Placental epithelial cell (primary cell): ENCODE results near the gene SPTAN1. TPM values are rescaled to one million over a fixed set of nuclear protein-coding genes. Genes with fewer than 3 reads are reported as not detected.

Experiments
- small RNA-seq: library from RNA; depleted of rRNA; stranded (forward); fragments of <200 nt; gene quantifications from one replicate; pipeline ENCODE3, GENCODE V24; 2012
- total RNA-seq: library from RNA; depleted of rRNA; stranded (reverse); fragments of >200 nt; gene quantifications from 2 replicates; pipeline ENCODE4 v1.2.3, GENCODE V29; 2012

SPTAN1 gene
- total RNA-seq, result 309 and 444 TPM in 2 replicates

DNA sequence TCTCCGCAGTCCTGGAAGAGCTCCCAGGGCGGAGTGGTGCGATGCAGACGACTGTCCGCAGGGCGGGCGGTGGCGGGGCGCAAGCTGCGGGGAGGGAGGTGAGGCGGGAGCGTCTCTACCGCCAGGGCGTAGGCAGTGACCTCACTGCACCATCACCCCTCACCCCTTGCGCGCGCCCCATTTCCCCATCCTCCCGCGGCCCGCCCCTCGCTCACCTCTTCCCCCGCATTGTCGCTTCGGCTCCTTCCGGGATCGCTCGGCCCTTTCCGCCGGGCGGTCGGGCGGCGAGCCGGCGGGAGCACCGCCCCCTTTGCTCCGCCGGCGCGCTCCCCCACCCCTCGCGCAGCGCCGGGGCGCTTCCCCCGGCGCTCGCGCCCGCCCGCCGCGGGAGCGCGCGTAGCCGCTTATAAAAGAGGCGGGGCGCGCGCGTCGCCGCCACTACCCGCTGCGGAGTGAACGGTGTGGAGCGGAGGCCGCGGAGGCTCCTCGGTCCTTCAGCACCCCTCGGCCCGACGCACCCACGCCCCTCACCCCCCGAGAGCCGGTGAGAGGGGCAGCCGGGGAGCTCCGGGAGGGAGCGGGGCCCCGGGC, at the start of gene SPTAN1:
Gene SPTAN1 (plus strand): TSS at position 435 of the 591 bp plus-strand sequence. CDS start 14,154 bp downstream, outside the sequence.

DNA sequence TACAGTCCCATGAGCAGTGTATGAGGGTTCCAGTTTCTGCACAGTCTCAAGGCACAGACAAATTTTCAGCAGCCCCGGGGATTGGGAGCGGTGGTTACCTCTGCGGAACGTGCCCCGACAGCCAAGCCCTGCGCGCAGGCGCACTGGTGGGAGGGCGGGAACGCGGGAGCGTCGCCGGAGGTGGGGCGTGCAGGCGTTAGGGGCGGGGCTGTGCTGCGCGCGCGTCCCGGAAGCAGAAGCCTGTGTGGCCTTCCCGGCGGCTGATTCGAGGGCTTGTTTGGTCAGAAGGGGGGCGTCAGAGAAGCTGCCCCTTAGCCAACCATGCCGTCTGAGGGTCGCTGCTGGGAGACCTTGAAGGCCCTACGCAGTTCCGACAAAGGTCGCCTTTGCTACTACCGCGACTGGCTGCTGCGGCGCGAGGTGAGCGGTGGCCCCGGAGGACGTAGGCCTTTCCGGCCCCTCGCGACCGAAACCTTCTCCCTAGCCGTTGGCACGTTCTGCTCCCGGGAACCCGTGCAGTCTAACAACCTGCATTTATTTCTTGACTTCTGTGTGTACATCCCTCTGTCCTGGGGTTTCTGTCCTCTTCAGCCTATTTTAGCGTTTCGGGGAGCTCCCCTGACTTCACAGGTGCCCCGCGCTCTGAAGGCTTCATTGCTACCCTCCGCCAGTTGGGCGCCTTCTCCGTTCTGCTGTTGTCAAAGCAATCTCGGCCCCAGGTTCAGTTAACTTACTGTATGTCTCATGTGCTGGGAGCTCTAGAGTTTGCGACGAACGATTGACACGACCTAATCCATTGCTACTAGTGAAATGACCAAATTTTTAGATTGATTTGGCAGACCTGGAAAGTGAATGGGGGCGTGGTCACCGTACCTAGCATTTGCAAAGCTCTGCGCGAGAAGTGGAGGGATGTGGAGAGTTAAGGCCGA, 47.6 kb upstream of the SPTAN1 start, which contains the start of gene GLE1:
Gene GLE1 (plus strand): TSS at position 235 of the 929 bp plus-strand sequence. CDS start 87 bp downstream, at position 322.

DNA sequence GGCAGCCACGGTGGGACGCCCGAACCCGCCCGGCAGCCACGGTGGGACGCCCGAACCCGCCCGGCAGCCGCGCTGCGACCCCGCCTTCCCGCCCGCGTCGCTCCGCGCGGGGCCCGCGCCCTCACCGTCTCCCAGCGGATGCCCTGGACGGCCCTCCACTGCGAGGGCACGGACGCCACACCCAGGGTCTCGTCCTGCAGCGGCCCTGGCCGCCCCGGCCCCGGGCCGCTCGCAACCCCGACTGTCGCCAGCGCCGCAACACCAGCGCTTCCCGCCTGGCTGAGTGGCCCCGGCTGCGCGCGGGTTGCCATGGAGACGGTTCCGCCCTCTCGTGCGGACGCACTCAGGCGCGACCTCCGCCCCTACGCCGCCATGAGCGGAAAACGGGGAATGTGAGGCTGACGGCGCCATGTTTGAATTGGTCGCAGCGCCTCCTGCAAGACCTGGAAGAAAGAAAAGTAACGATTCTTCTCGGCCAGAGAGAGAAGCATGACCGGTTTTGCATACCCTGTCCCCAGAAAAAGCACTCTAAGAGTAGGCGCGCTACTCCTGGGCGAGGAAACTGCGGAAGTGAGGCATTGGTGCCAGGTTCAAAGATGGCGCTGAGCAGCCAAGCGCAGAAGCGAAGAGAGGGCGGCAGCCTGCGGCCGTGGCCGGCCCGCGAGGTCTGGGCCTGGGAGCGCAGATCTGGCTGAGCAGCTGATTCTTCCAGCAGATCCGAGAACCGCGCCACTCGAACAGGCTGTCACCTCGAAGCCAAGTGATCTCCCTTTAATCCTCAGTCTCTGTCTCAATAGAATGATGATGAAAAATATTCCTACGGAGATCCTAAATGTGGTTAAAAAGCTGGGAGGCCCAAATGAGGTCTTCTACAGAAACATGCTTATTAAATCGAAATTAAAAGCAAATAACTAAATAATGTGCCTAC, 104.3 kb downstream of the SPTAN1 start, which contains the start of gene DYNC2I2:
Gene DYNC2I2 (minus strand): TSS at position 432 of the 928 bp plus-strand sequence. CDS start 121 bp downstream, at position 311.

Small RNA genes lying within 50 kb of the gene (small RNA-seq; reads per million reads assigned to genes)
- not detected for gene RNU7-171P

Other genes starting within 250 kb of the SPTAN1 start
- gene TRUB2, start 230.1 kb upstream of the SPTAN1 start, total RNA-seq, result 15.7 and 22.2 TPM in 2 replicates
- gene COQ4, start 229.7 kb upstream of the SPTAN1 start, total RNA-seq, result 38.7 and 44.8 TPM in 2 replicates
- 9.0 and 26.0 TPM in 2 replicates for gene SLC27A4, start 212.1 kb upstream of the SPTAN1 start, total RNA-seq
- gene URM1, start 181.2 kb upstream of the SPTAN1 start, total RNA-seq, result 22.0 and 41.8 TPM in 2 replicates
- 400 and 569 TPM in 2 replicates for gene CERCAM, start 131.7 kb upstream of the SPTAN1 start, total RNA-seq
- 27.7 and 41.2 TPM in 2 replicates for gene ODF2, start 96.6 kb upstream of the SPTAN1 start, total RNA-seq
- gene GLE1, start 47.9 kb upstream of the SPTAN1 start, total RNA-seq, result 16.1 and 30.6 TPM in 2 replicates
- 48.3 and 59.6 TPM in 2 replicates for gene DYNC2I2, start 104.3 kb downstream of the SPTAN1 start, total RNA-seq
- 273 and 299 TPM in 2 replicates for gene SET, start 136.6 kb downstream of the SPTAN1 start, total RNA-seq
- 1.8 and 2.0 TPM in 2 replicates for gene PKN3, start 149.9 kb downstream of the SPTAN1 start, total RNA-seq
- 82.4 and 97.1 TPM in 2 replicates for gene ZDHHC12, start 171.5 kb downstream of the SPTAN1 start, total RNA-seq
- gene ZER1, start 219.3 kb downstream of the SPTAN1 start, total RNA-seq, result 34.2 and 46.7 TPM in 2 replicates
- 19.6 and 25.6 TPM in 2 replicates for gene TBC1D13, start 234.7 kb downstream of the SPTAN1 start, total RNA-seq